Measurements from ENCODE around the gene TK2.
A peak's percentile ranks its signal among the peaks of the same experiment; 100 is the strongest.

The TK2 gene

GRCh38 chr16:66484453-66485213, 65.3 kb downstream of the TK2 start:
- Histone ChIP-seq H3K27ac (ENCODE audit: low read depth, low read length) (no peak overlapping the region), H3K4me2 (ENCODE audit: low read length) (no peak overlapping the region), H3K4me3 (ENCODE audit: low read length) (no peak overlapping the region), H3K36me3 (ENCODE audit: control insufficient read depth, low read length) (no peaks in the 10 kb centered on the region), H4K20me1 (ENCODE audit: control insufficient read depth, insufficient read depth, low read depth, low read length) (peaks cover 5% of the 10 kb centered on the region; the same call in 1 of the 2 replicates), H3K4me1 (ENCODE audit: control insufficient read depth, low read length) (no peaks in the 10 kb centered on the region), H3K9me2 (replicated peaks; ENCODE audit: control insufficient read depth, low read length) (no peaks in the 10 kb centered on the region), H3K79me2 (ENCODE audit: control insufficient read depth, low read length) (no peaks in the 10 kb centered on the region), H3K9me3 (ENCODE audit: control insufficient read depth, insufficient read depth, low read length) (no peaks in the 10 kb centered on the region), H3K27me3 (ENCODE audit: control insufficient read depth, low read length) (no peaks in the 10 kb centered on the region), H3F3A (ENCODE audit: control insufficient read depth, insufficient read depth) (no peaks in the 10 kb centered on the region)
- no peak for TF ChIP-seq EZH2phosphoT487 (IDR thresholded peaks at IDR 0.05; ENCODE audit: borderline replicate concordance, low read length)
- TF ChIP-seq CTCF (IDR thresholded peaks at IDR 0.05; ENCODE audit: low read depth, low read length, poor library complexity, severe bottlenecking) = no peak

- Histone ChIP-seq H3K9me2 (replicated peaks; ENCODE audit: control insufficient read depth, low read length) (no peaks in the 10 kb centered on the region), H3K79me2 (ENCODE audit: control insufficient read depth, low read length) (no peaks in the 10 kb centered on the region), H3K27me3 (ENCODE audit: control insufficient read depth, low read length) (no peaks in the 10 kb centered on the region), H3K4me2 (ENCODE audit: low read length) (no peak overlapping the region), H3K4me3 (ENCODE audit: low read length) (no peak overlapping the region), H3K9me3 (ENCODE audit: control insufficient read depth, insufficient read depth, low read length) (no peaks in the 10 kb centered on the region), H3F3A (ENCODE audit: control insufficient read depth, insufficient read depth) (no peaks in the 10 kb centered on the region), H3K27ac (ENCODE audit: low read depth, low read length) (no peak overlapping the region), H3K4me1 (ENCODE audit: control insufficient read depth, low read length) (peaks cover 4% of the 10 kb centered on the region), H3K36me3 (ENCODE audit: control insufficient read depth, low read length) (no peaks in the 10 kb centered on the region), H4K20me1 (ENCODE audit: control insufficient read depth, insufficient read depth, low read depth, low read length) (peaks cover 5% of the 10 kb centered on the region; the same call in 1 of the 2 replicates)
- peak; percentile 99 for TF ChIP-seq CTCF (IDR thresholded peaks at IDR 0.05; ENCODE audit: low read depth, low read length, poor library complexity, severe bottlenecking)
- TF ChIP-seq EZH2phosphoT487 (IDR thresholded peaks at IDR 0.05; ENCODE audit: borderline replicate concordance, low read length) = no peak
Measured at GRCh38 chr16:66483689-66484452, 66.1 kb downstream of the TK2 start.

GRCh38 chr16:66481943-66482390, 68.0 kb downstream of the TK2 start:
- Histone ChIP-seq H3K36me3 (ENCODE audit: control insufficient read depth, low read length) (no peaks in the 10 kb centered on the region), H3F3A (ENCODE audit: control insufficient read depth, insufficient read depth) (no peaks in the 10 kb centered on the region), H3K27me3 (ENCODE audit: control insufficient read depth, low read length) (no peaks in the 10 kb centered on the region), H4K20me1 (ENCODE audit: control insufficient read depth, insufficient read depth, low read depth, low read length) (peaks cover 5% of the 10 kb centered on the region; the same call in 1 of the 2 replicates), H3K9me3 (ENCODE audit: control insufficient read depth, insufficient read depth, low read length) (no peaks in the 10 kb centered on the region), H3K79me2 (ENCODE audit: control insufficient read depth, low read length) (no peaks in the 10 kb centered on the region), H3K27ac (ENCODE audit: low read depth, low read length) (no peak overlapping the region), H3K4me2 (ENCODE audit: low read length) (no peak overlapping the region), H3K4me3 (ENCODE audit: low read length) (no peak overlapping the region), H3K4me1 (ENCODE audit: control insufficient read depth, low read length) (peaks cover 7% of the 10 kb centered on the region), H3K9me2 (replicated peaks; ENCODE audit: control insufficient read depth, low read length) (no peaks in the 10 kb centered on the region)
- TF ChIP-seq CTCF (IDR thresholded peaks at IDR 0.05; ENCODE audit: low read depth, low read length, poor library complexity, severe bottlenecking) = no peak

Measured in DOHH2 (cell line).